Hepatocyte (in vitro differentiated cells): ENCODE data around the gene MOV10L1. TPM values are rescaled to one million over a fixed set of nuclear protein-coding genes. Genes with fewer than 3 reads are reported as not detected.

ENCODE experiments used
- DNase-seq: peaks from one replicate; pipeline ENCODE4 v3.0.0-alpha.2; 2016; ENCODE audit warnings: low spot score
- H2AFZ ChIP-seq: fragments of 200-600 bp; sonication (generic); 2 replicates; pipeline ENCODE4 v1.6.0; 2016; ENCODE audit warnings: antibody characterized with exemption, mild to moderate bottlenecking
- H3K27ac ChIP-seq: fragments of 200-600 bp; sonication (generic); 2 replicates; pipeline ENCODE4 v1.5.1; 2016; ENCODE audit warnings: mild to moderate bottlenecking
- H3K27me3 ChIP-seq: fragments of 200-600 bp; sonication (generic); 2 replicates; pipeline ENCODE4 v1.6.1; 2016
- H3K36me3 ChIP-seq: fragments of 200-600 bp; sonication (generic); replicated peaks from 2 replicates; pipeline ENCODE4 v1.5.1; 2016; ENCODE audit warnings: low read depth; ENCODE audit not compliant: insufficient read depth
- H3K4me1 ChIP-seq: fragments of 200-600 bp; sonication (generic); 2 replicates; pipeline ENCODE4 v1.5.1; 2016; ENCODE audit warnings: mild to moderate bottlenecking, moderate library complexity; ENCODE audit not compliant: insufficient read depth
- H3K4me2 ChIP-seq: fragments of 200-600 bp; sonication (generic); 2 replicates; pipeline ENCODE4 v1.6.0; 2016
- H3K4me3 ChIP-seq: fragments of 200-600 bp; sonication (generic); 2 replicates; pipeline ENCODE4 v1.5.1; 2016; ENCODE audit warnings: mild to moderate bottlenecking
- H3K79me2 ChIP-seq: fragments of 200-600 bp; sonication (generic); 2 replicates; pipeline ENCODE4 v1.6.0; 2017; ENCODE audit warnings: mild to moderate bottlenecking
- H3K9me2 ChIP-seq: fragments of 200-600 bp; sonication (generic); replicated peaks from 2 replicates; pipeline ENCODE4 v1.6.0; 2017; ENCODE audit warnings: mild to moderate bottlenecking; ENCODE audit not compliant: insufficient read depth
- H3K9me3 ChIP-seq: fragments of 200-600 bp; sonication (generic); 2 replicates; pipeline ENCODE4 v1.5.1; 2016; ENCODE audit warnings: low read depth, mild to moderate bottlenecking
- H4K20me1 ChIP-seq: fragments of 200-600 bp; sonication (generic); 2 replicates; pipeline ENCODE4 v1.6.0; 2016; ENCODE audit warnings: mild to moderate bottlenecking; ENCODE audit not compliant: insufficient read depth, poor library complexity, severe bottlenecking
- CTCF ChIP-seq: fragments of 200-600 bp; sonication (generic); IDR thresholded peaks from 2 replicates; pipeline ENCODE4 v1.5.1; 2016; ENCODE audit warnings: antibody characterized with exemption, mild to moderate bottlenecking; ENCODE audit not compliant: poor library complexity
- EZH2 ChIP-seq: fragments of 200-600 bp; sonication (generic); IDR thresholded peaks from 2 replicates; pipeline ENCODE4 v1.6.1; 2016; ENCODE audit warnings: antibody characterized with exemption, mild to moderate bottlenecking, borderline replicate concordance
- EZH2phosphoT487 ChIP-seq: fragments of 200-600 bp; sonication (generic); IDR thresholded peaks from one replicate; pipeline ENCODE4 v1.6.1; 2018; ENCODE audit warnings: antibody characterized with exemption, mild to moderate bottlenecking, low read depth, moderate library complexity; ENCODE audit not compliant: unreplicated experiment, severe bottlenecking
- WGBS: methylation state at CpG from one replicate; pipeline ENCODE4 v1.1.6; 2016; ENCODE audit warnings: low lambda C conversion rate; ENCODE audit errors: missing lambda C conversion rate; 5-methylcytosine and 5-hydroxymethylcytosine counted together
- polyA plus RNA-seq: library from polyadenylated mRNA; unstranded; fragments of >200 nt; fragmentation: Nextera tagmentation; extraction: Ambion mirVana; gene quantifications from 2 replicates; pipeline ENCODE4 v1.2.1, GENCODE V29; 2016
- total RNA-seq: library from RNA; depleted of rRNA; stranded (reverse); fragments of >200 nt; gene quantifications from 2 replicates; pipeline ENCODE4 v1.2.3, GENCODE V29; 2014

MOV10L1 gene
- total and polyA plus RNA-seq, 2 experiments from 2014 or later, result 0.36 to 3.6 TPM

- no peak overlapping the region for H3K4me3 ChIP-seq
- H3K9me3 ChIP-seq, result no peaks in the 10 kb centered on the region
- no peak overlapping the region for H3K4me2 ChIP-seq
- peaks cover 28% of the 10 kb centered on the region for H4K20me1 ChIP-seq
- DNase-seq, result no peak
- no peak overlapping the region for H3K27ac ChIP-seq
- no peaks in the 10 kb centered on the region for H3K27me3 ChIP-seq
- no peaks in the 10 kb centered on the region for H3K4me1 ChIP-seq
- no peak for TF ChIP-seq CTCF
- no peak overlapping the region for H2AFZ ChIP-seq
- H3K9me2 ChIP-seq, result no peaks in the 10 kb centered on the region
- no peaks in the 10 kb centered on the region for H3K36me3 ChIP-seq
- 97% methylated on average over 30 of the region's 32 CpGs for WGBS
- peaks cover 54% of the 10 kb centered on the region for H3K79me2 ChIP-seq
Observed at GRCh38 chr22:50210378-50211139, 120.8 kb downstream of the MOV10L1 start.

GRCh38 chr22:50211147-50211546 is 121.3 kb downstream of the MOV10L1 start:
- WGBS, result 96% methylated on average over 14 of the region's 14 CpGs
- DNase-seq, result no peak
- Histone ChIP-seq H3K79me2 (peaks cover 50% of the 10 kb centered on the region), H3K4me1 (no peaks in the 10 kb centered on the region), H3K36me3 (no peaks in the 10 kb centered on the region), H4K20me1 (peaks cover 28% of the 10 kb centered on the region), H3K27ac (no peak overlapping the region), H3K27me3 (no peaks in the 10 kb centered on the region), H3K9me3 (no peaks in the 10 kb centered on the region), H3K9me2 (no peaks in the 10 kb centered on the region), H2AFZ (no peak overlapping the region), H3K4me3 (no peak overlapping the region), H3K4me2 (no peak overlapping the region)
- TF ChIP-seq EZH2phosphoT487 (no peak), CTCF (no peak), EZH2 (no peak)

Other genes starting within 250 kb of the MOV10L1 start
- 14.3 and 16.3 TPM in 2 replicates for gene ZBED4, start 236.2 kb upstream of the MOV10L1 start, total RNA-seq
- 9.7 and 14.9 TPM in 2 replicates for gene ZBED4, start 236.2 kb upstream of the MOV10L1 start, polyA plus RNA-seq
- gene ALG12, start 171.6 kb upstream of the MOV10L1 start, total RNA-seq, result 22.4 and 30.8 TPM in 2 replicates
- gene ALG12, start 171.6 kb upstream of the MOV10L1 start, polyA plus RNA-seq, result 62.6 and 69.6 TPM in 2 replicates
- gene CRELD2, start 171.4 kb upstream of the MOV10L1 start, total RNA-seq, result 61.9 and 79.7 TPM in 2 replicates
- gene CRELD2, start 171.4 kb upstream of the MOV10L1 start, polyA plus RNA-seq, result 129 and 151 TPM in 2 replicates
- 71.8 and 81.1 TPM in 2 replicates for gene PIM3, start 129.2 kb upstream of the MOV10L1 start, total RNA-seq
- 131 and 138 TPM in 2 replicates for gene PIM3, start 129.2 kb upstream of the MOV10L1 start, polyA plus RNA-seq
- gene IL17REL, start 77.2 kb upstream of the MOV10L1 start, total RNA-seq, result not detected in 2 replicates
- not detected in 2 replicates for gene IL17REL, start 77.2 kb upstream of the MOV10L1 start, polyA plus RNA-seq
- not detected in 2 replicates for gene TTLL8, start 31.7 kb upstream of the MOV10L1 start, total RNA-seq
- gene TTLL8, start 31.7 kb upstream of the MOV10L1 start, polyA plus RNA-seq, result not detected in 2 replicates
- gene MLC1, start 4.6 kb upstream of the MOV10L1 start, total RNA-seq, result 3.7 and 8.2 TPM in 2 replicates
- gene MLC1, start 4.6 kb upstream of the MOV10L1 start, polyA plus RNA-seq, result 3.3 and 3.4 TPM in 2 replicates
- 0.60 and 2.1 TPM in 2 replicates for gene PANX2, start 80.7 kb downstream of the MOV10L1 start, total RNA-seq
- 0.44 and 1.2 TPM in 2 replicates for gene PANX2, start 80.7 kb downstream of the MOV10L1 start, polyA plus RNA-seq
- gene TRABD, start 95.9 kb downstream of the MOV10L1 start, total RNA-seq, result 25.4 and 25.9 TPM in 2 replicates
- 62.3 and 70.5 TPM in 2 replicates for gene TRABD, start 95.9 kb downstream of the MOV10L1 start, polyA plus RNA-seq
- 27.3 and 31.6 TPM in 2 replicates for gene SELENOO, start 111.0 kb downstream of the MOV10L1 start, total RNA-seq
- 35.2 and 37.7 TPM in 2 replicates for gene SELENOO, start 111.0 kb downstream of the MOV10L1 start, polyA plus RNA-seq
- gene TUBGCP6, start 155.0 kb downstream of the MOV10L1 start, total RNA-seq, result 14.0 and 26.2 TPM in 2 replicates
- 31.5 and 44.1 TPM in 2 replicates for gene TUBGCP6, start 155.0 kb downstream of the MOV10L1 start, polyA plus RNA-seq
- gene HDAC10, start 161.3 kb downstream of the MOV10L1 start, total RNA-seq, result 21.5 and 23.8 TPM in 2 replicates
- 30.2 and 40.5 TPM in 2 replicates for gene HDAC10, start 161.3 kb downstream of the MOV10L1 start, polyA plus RNA-seq
- 12.5 and 13.8 TPM in 2 replicates for gene MAPK12, start 171.7 kb downstream of the MOV10L1 start, total RNA-seq
- 33.8 and 51.4 TPM in 2 replicates for gene MAPK12, start 171.7 kb downstream of the MOV10L1 start, polyA plus RNA-seq
- 1.4 and 2.3 TPM in 2 replicates for gene MAPK11, start 180.4 kb downstream of the MOV10L1 start, total RNA-seq
- 0.62 and 1.1 TPM in 2 replicates for gene MAPK11, start 180.4 kb downstream of the MOV10L1 start, polyA plus RNA-seq
- 91.4 and 113 TPM in 2 replicates for gene PLXNB2, start 217.6 kb downstream of the MOV10L1 start, total RNA-seq
- gene PLXNB2, start 217.6 kb downstream of the MOV10L1 start, polyA plus RNA-seq, result 147 and 158 TPM in 2 replicates
- gene DENND6B, start 237.0 kb downstream of the MOV10L1 start, total RNA-seq, result 3.1 and 3.3 TPM in 2 replicates
- gene DENND6B, start 237.0 kb downstream of the MOV10L1 start, polyA plus RNA-seq, result 8.7 and 9.0 TPM in 2 replicates